ENCODE measurements around the gene DNAJB5.
"Not testable (repeated sequence)": the region's sequence is repeated elsewhere in the genome, so short reads cannot be mapped to it uniquely, and the experiment has no call there.

The DNAJB5 gene

GRCh38 chr9:34989003-34989945 is at the start of gene DNAJB5:
Gene DNAJB5 (plus strand): TSS chr9:34989745. CDS start chr9:34990631, 886 bp downstream.
- peak; percentile 98 for DNase-seq

- not testable (repeated sequence) for DNase-seq
These were observed 49.6 kb upstream of the DNAJB5 start for GRCh38 chr9:34939989-34940388.

GRCh38 chr9:34948451-34948850 is 41.1 kb upstream of the DNAJB5 start:
- no peak for DNase-seq

GRCh38 chr9:34954225-34954624 is 35.3 kb upstream of the DNAJB5 start:
- no peak for DNase-seq

- not testable (repeated sequence) for DNase-seq
These were observed 33.5 kb upstream of the DNAJB5 start for GRCh38 chr9:34956066-34956465.

GRCh38 chr9:34956648-34957047 is 32.9 kb upstream of the DNAJB5 start:
- no peak for DNase-seq

GRCh38 chr9:34957492-34958410 is 31.8 kb upstream of the DNAJB5 start, which contains the start of gene PHF24:
Gene PHF24 (plus strand): TSS chr9:34958285. CDS start chr9:34971299, 13,014 bp downstream.
- DNase-seq = peak; percentile 4

- DNase-seq = no peak
These were observed 31.0 kb upstream of the DNAJB5 start for GRCh38 chr9:34958411-34958982.

GRCh38 chr9:34959461-34959860 is 30.1 kb upstream of the DNAJB5 start:
- DNase-seq = no peak

GRCh38 chr9:34961574-34962490 is 27.7 kb upstream of the DNAJB5 start:
- DNase-seq = no peak

GRCh38 chr9:34962546-34962945 is 27.0 kb upstream of the DNAJB5 start:
- no peak for DNase-seq

GRCh38 chr9:34963552-34963951 is 26.0 kb upstream of the DNAJB5 start:
- no peak for DNase-seq

GRCh38 chr9:34964458-34964857 is 25.1 kb upstream of the DNAJB5 start:
- DNase-seq = no peak

GRCh38 chr9:34971146-34971811 is 18.3 kb upstream of the DNAJB5 start:
- no peak for DNase-seq

- DNase-seq = no peak
These were observed 14.9 kb upstream of the DNAJB5 start for GRCh38 chr9:34974664-34975063.

- DNase-seq = no peak
These were observed 13.1 kb upstream of the DNAJB5 start for GRCh38 chr9:34976441-34976840.

- DNase-seq = no peak
These were observed 12.6 kb upstream of the DNAJB5 start for GRCh38 chr9:34976992-34977391.

- no peak for DNase-seq
These were observed 9.3 kb upstream of the DNAJB5 start for GRCh38 chr9:34980181-34980761.

- DNase-seq = no peak
These were observed 7.2 kb upstream of the DNAJB5 start for GRCh38 chr9:34982361-34982760.

GRCh38 chr9:34983209-34983608 is 6.3 kb upstream of the DNAJB5 start:
- no peak for DNase-seq

GRCh38 chr9:34984049-34984448 is 5.5 kb upstream of the DNAJB5 start:
- no peak for DNase-seq

Data from NCI-H82 (cell line).